GM19035 (cell line): ENCODE results near the gene SDK1.
"Not testable (repeated sequence)": the region's sequence is repeated elsewhere in the genome, so short reads cannot be mapped to it uniquely, and the experiment has no call there.

Source experiments
- ATAC-seq: cut with Tn5 transposase; IDR thresholded peaks from one replicate; pipeline ENCODE4 v1.9.1; 2021; ENCODE audit not compliant: unreplicated experiment

SDK1 gene

DNA sequence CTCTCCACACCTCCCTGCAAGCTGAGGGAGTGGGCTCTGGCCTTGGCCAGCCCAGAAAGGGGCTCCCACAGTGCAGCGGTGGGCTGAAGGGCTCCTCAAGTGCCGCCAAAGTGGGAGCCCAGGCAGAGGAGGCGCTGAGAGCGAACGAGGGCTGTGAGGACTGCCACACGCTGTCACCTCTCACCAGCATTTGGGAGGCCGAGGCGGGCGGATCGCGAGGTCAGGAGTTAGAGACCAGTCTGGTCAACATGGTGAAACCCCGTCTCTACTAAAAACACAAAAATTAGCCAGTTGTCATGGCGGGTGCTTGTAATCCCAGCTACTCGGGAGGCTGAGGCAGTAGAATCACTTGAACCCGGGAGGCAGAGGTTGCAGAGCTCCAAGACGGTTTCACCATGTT is 1013.3 kb downstream of the SDK1 start:
- ATAC-seq = not testable (repeated sequence)
